H9 (cell line): ENCODE results near the gene IGF1R. TPM values are rescaled to one million over a fixed set of nuclear protein-coding genes. Genes with fewer than 3 reads are reported as not detected.
A peak's percentile ranks its signal among the peaks of the same experiment; 100 is the strongest.

Experiments used
- DNase-seq: peaks from one replicate; pipeline ENCODE4 v3.0.0-alpha.2; 2017
- H2AFZ ChIP-seq: one replicate; pipeline ENCODE4 v1.6.1; 2013; ENCODE audit warnings: mild to moderate bottlenecking, low read length, control low read depth, moderate library complexity
- H2AK5ac ChIP-seq: 2 replicates; pipeline ENCODE4 v1.6.1; 2013; ENCODE audit warnings: low read length, control low read depth, mixed read lengths; ENCODE audit not compliant: insufficient read length
- H2BK120ac ChIP-seq: one replicate; pipeline ENCODE4 v1.6.1; 2013; ENCODE audit warnings: low read depth, mild to moderate bottlenecking, low read length, control low read depth, inconsistent platforms; ENCODE audit not compliant: poor library complexity, severe bottlenecking
- H2BK12ac ChIP-seq: 2 replicates; pipeline ENCODE4 v1.6.1; 2013; ENCODE audit warnings: low read length, control low read depth, mixed read lengths, low read depth; ENCODE audit not compliant: insufficient read length
- H2BK15ac ChIP-seq: 2 replicates; pipeline ENCODE4 v1.6.1; 2013; ENCODE audit warnings: low read depth, low read length, control low read depth
- H2BK20ac ChIP-seq: one replicate; pipeline ENCODE4 v1.6.1; 2013; ENCODE audit warnings: low read depth, mild to moderate bottlenecking, low read length, control low read depth, inconsistent platforms; ENCODE audit not compliant: poor library complexity, severe bottlenecking
- H2BK5ac ChIP-seq: 2 replicates; pipeline ENCODE4 v1.6.1; 2013; ENCODE audit warnings: low read length, control low read depth, mixed read lengths; ENCODE audit not compliant: insufficient read length
- H3K14ac ChIP-seq: 2 replicates; pipeline ENCODE4 v1.6.1; 2013; ENCODE audit warnings: low read length, control low read depth; ENCODE audit not compliant: insufficient read depth
- H3K18ac ChIP-seq: 2 replicates; pipeline ENCODE4 v1.6.1; 2013; ENCODE audit warnings: low read depth, mild to moderate bottlenecking, mixed read lengths, low read length, control low read depth; ENCODE audit not compliant: insufficient read length
- H3K23ac ChIP-seq: 2 replicates; pipeline ENCODE4 v1.6.1; 2013; ENCODE audit warnings: low read length, control low read depth, mixed read lengths, low read depth; ENCODE audit not compliant: insufficient read length
- H3K23me2 ChIP-seq: 2 replicates; pipeline ENCODE4 v1.6.1; 2013; ENCODE audit warnings: low read depth, mild to moderate bottlenecking, mixed read lengths, low read length, control low read depth; ENCODE audit not compliant: insufficient read length, poor library complexity, severe bottlenecking
- H3K27ac ChIP-seq: 2 replicates; pipeline ENCODE4 v1.5.1; 2013; ENCODE audit warnings: low read length, control low read depth, mixed read lengths, low read depth; ENCODE audit not compliant: insufficient read length
- H3K27me3 ChIP-seq: 2 replicates; pipeline ENCODE4 v1.6.1; 2013; ENCODE audit warnings: low read length, control low read depth, inconsistent platforms; ENCODE audit not compliant: insufficient read depth
- H3K4ac ChIP-seq: 2 replicates; pipeline ENCODE4 v1.6.1; 2013; ENCODE audit warnings: low read depth, mild to moderate bottlenecking, control low read depth, inconsistent platforms, low read length, moderate library complexity
- H3K4me1 ChIP-seq: 2 replicates; pipeline ENCODE4 v1.6.1; 2013; ENCODE audit warnings: low read length, control low read depth, inconsistent platforms; ENCODE audit not compliant: insufficient read depth
- H3K4me2 ChIP-seq: 2 replicates; pipeline ENCODE4 v1.6.1; 2013; ENCODE audit warnings: low read length, control low read depth, mixed read lengths; ENCODE audit not compliant: insufficient read length, insufficient read depth
- H3K56ac ChIP-seq: 2 replicates; pipeline ENCODE4 v1.6.1; 2013; ENCODE audit warnings: low read depth, mild to moderate bottlenecking, mixed read lengths, low read length, control low read depth; ENCODE audit not compliant: insufficient read length
- H3K79me1 ChIP-seq: 2 replicates; pipeline ENCODE4 v1.6.1; 2013; ENCODE audit warnings: low read depth, mild to moderate bottlenecking, moderate library complexity, low read length, control low read depth, inconsistent platforms; ENCODE audit not compliant: insufficient read depth, poor library complexity, severe bottlenecking
- H3K79me2 ChIP-seq: 2 replicates; pipeline ENCODE4 v1.6.1; 2013; ENCODE audit warnings: low read length, control low read depth, inconsistent platforms; ENCODE audit not compliant: insufficient read depth
- H3K9ac ChIP-seq: 2 replicates; pipeline ENCODE4 v1.6.1; 2013; ENCODE audit warnings: low read length, control low read depth, mixed read lengths; ENCODE audit not compliant: insufficient read length; ENCODE audit errors: extremely low read depth
- H3K9me3 ChIP-seq: one replicate; pipeline ENCODE4 v1.6.1; 2013; ENCODE audit warnings: low read depth, low read length, inconsistent platforms; ENCODE audit not compliant: control insufficient read depth
- H3T11ph ChIP-seq: one replicate; pipeline ENCODE4 v1.6.1; 2013; ENCODE audit warnings: mild to moderate bottlenecking, low read length, control low read depth, inconsistent platforms
- H4K20me1 ChIP-seq: one replicate; pipeline ENCODE4 v1.6.1; 2013; ENCODE audit not compliant: control insufficient read depth, insufficient read length, insufficient read depth
- H4K5ac ChIP-seq: 2 replicates; pipeline ENCODE4 v1.6.1; 2013; ENCODE audit warnings: low read depth, mild to moderate bottlenecking, mixed read lengths, low read length, control low read depth; ENCODE audit not compliant: insufficient read length
- H4K8ac ChIP-seq: replicated peaks from 2 replicates; pipeline ENCODE4 v1.6.1; 2013; ENCODE audit warnings: low read length, control low read depth, mixed read lengths, low read depth; ENCODE audit not compliant: insufficient read length
- H4K91ac ChIP-seq: 2 replicates; pipeline ENCODE4 v1.6.1; 2013; ENCODE audit warnings: low read depth, mild to moderate bottlenecking, moderate library complexity, mixed read lengths, low read length, control low read depth; ENCODE audit not compliant: insufficient read length
- H3K27ac Mint-ChIP-seq, 3 experiments: 2 replicates in 2 of 3; 3 replicates in 1 of 3; pipeline ENCODE4 v1.8.0; 2020 to 2021; ENCODE audit warnings: mixed read lengths in 3 of 3, mild to moderate bottlenecking in 1 of 3, moderate library complexity in 1 of 3
- H3K27me3 Mint-ChIP-seq: 2 replicates; pipeline ENCODE4 v1.8.0; 2021; ENCODE audit warnings: low read depth, mild to moderate bottlenecking, moderate library complexity, mixed read lengths
- H3K36me3 Mint-ChIP-seq, 3 experiments: 2 replicates in 2 of 3; 3 replicates in 1 of 3; pipeline ENCODE4 v1.8.0; 2020 to 2021; ENCODE audit warnings: low read depth in 3 of 3, mixed read lengths in 3 of 3; ENCODE audit not compliant: insufficient read depth in 1 of 3
- H3K4me1 Mint-ChIP-seq, 2 experiments: 2 replicates each; pipeline ENCODE4 v1.8.0; 2020; ENCODE audit warnings: mixed read lengths in 2 of 2
- H3K4me3 Mint-ChIP-seq, 2 experiments: 2 replicates in 1 of 2; 3 replicates in 1 of 2; pipeline ENCODE4 v1.8.0; 2020 to 2021; ENCODE audit warnings: mild to moderate bottlenecking in 2 of 2, mixed read lengths in 2 of 2, moderate library complexity in 1 of 2
- H3K9me3 Mint-ChIP-seq, 2 experiments: 2 replicates in 1 of 2; 3 replicates in 1 of 2; pipeline ENCODE4 v1.8.0; 2020; ENCODE audit warnings: mild to moderate bottlenecking in 2 of 2, mixed read lengths in 2 of 2, moderate library complexity in 1 of 2
- CTCF ChIP-seq: fragments of 200-600 bp; sonication (generic); conservative IDR thresholded peaks from 3 replicates; pipeline ENCODE4 v1.8.0; 2021; ENCODE audit warnings: antibody characterized with exemption, mild to moderate bottlenecking
- WGBS: extraction: QIAGEN DNeasy Blood & Tissue Kit; methylation state at CpG from one replicate; pipeline ENCODE4 v1.1.7; 2013; ENCODE audit warnings: missing lambda C conversion rate, low lambda C conversion rate, mixed read lengths; ENCODE audit not compliant: insufficient read length; ENCODE audit errors: extremely low coverage; 5-methylcytosine and 5-hydroxymethylcytosine counted together
- total RNA-seq: library from RNA; stranded (reverse); gene quantifications from 2 replicates; pipeline ENCODE4 v1.2.1, GENCODE V29; 2021

Gene IGF1R
- total RNA-seq, 1 experiment from 2014 or later = 70.0 TPM

DNA sequence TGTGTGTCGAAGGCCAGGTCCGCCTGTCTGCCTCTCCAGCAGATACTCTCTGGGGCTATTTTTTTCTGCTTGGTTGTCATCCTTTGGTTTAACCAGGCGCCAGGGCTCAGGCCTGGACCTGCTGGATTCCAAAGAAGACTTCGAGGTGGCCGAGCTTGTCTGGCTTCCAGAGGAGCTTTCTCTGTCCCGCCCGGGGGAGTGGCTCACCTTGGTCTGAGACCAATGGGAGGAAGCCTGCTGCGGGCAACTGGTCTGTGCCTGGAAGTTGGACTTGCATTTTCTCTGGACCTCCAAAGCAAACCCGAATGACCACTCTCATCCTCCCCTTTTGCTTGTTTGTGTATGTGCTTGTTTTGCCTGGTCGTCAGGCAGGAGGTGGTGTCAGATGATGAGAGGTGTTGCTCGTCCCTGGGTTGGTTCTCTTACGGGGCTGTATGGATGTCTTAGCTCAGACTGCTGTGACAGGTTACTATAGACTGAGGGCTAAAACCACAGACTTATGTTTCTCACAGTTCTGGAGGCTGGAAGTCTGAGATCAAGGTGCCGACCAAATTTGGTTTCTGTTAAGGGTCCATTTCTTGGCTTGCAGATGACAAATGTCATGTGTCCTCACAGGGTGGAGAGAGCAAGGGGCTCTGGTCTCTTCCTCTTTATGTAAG is 19.3 kb downstream of the IGF1R start:
- Histone ChIP-seq H3K79me1 (peaks cover 13% of the 10 kb centered on the region), H3K9ac (no peak overlapping the region), H3K79me2 (peaks cover 58% of the 10 kb centered on the region; the same call in 1 of the 2 replicates), H3K56ac (no peak overlapping the region), H2BK120ac (no peak overlapping the region), H3K14ac (peak overlapping the region; percentile 31; the same call in 1 of the 2 replicates), H3K18ac (no peak overlapping the region), H3K27ac (no peak overlapping the region), H4K5ac (no peak overlapping the region), H3K9me3 (no peaks in the 10 kb centered on the region), H4K91ac (no peak overlapping the region), H3K4ac (no peak overlapping the region), H4K20me1 (peaks cover 2% of the 10 kb centered on the region), H3K4me2 (no peak overlapping the region), H3K4me1 (peaks cover 36% of the 10 kb centered on the region), H2BK15ac (no peak overlapping the region), H2AFZ (no peak overlapping the region), H3T11ph (no peak overlapping the region), H3K23ac (no peak overlapping the region), H2AK5ac (no peak overlapping the region), H3K23me2 (no peaks in the 10 kb centered on the region), H2BK12ac (no peak overlapping the region), H2BK5ac (no peak overlapping the region), H2BK20ac (no peak overlapping the region), H3K27me3 (no peaks in the 10 kb centered on the region), H4K8ac (no peak overlapping the region)
- Mint-ChIP-seq H3K4me3 (peak overlapping the region in 1 of 2 experiments; percentile 7; a peak in 1 of 5 replicates), H3K27me3 (no peaks in the 10 kb centered on the region), H3K36me3 (peaks cover 0 to 2% (median 0%) of the 10 kb centered on the region in 3 experiments; a peak in 3 of 7 replicates), H3K27ac (peak overlapping the region; percentile 10 to 61 (median 15); a peak in 3 of 7 replicates), H3K9me3 (no peaks in the 10 kb centered on the region), H3K4me1 (peaks cover 85 to 87% of the 10 kb centered on the region in 2 experiments)
- TF ChIP-seq CTCF = no peak
- WGBS = no CpG with 5 or more reads among the region's 13 CpGs
- peak; percentile 63 for DNase-seq
